Retinal pigment epithelial cell (primary cell): ENCODE measurements around the gene CD48.
A peak's percentile ranks its signal among the peaks of the same experiment; 100 is the strongest.
"Not testable (repeated sequence)": the region's sequence is repeated elsewhere in the genome, so short reads cannot be mapped to it uniquely, and the experiment has no call there.

Source experiments
- DNase-seq: peaks from one replicate; pipeline ENCODE4 v3.0.0-alpha.2; 2010; ENCODE audit warnings: low read depth
- H3K4me3 ChIP-seq: 2 replicates; pipeline ENCODE4 v1.5.1; 2011; ENCODE audit warnings: mild to moderate bottlenecking, low read length, control low read depth, moderate library complexity
- CTCF ChIP-seq: conservative IDR thresholded peaks from 2 replicates; pipeline ENCODE4 v1.5.1; 2011; ENCODE audit warnings: low read depth, low read length, control low read depth, inconsistent platforms

CD48 gene

GRCh38 chr1:160722726-160723125 lies 11.1 kb upstream of the CD48 start:
- DNase-seq: no peak
- H3K4me3 ChIP-seq: no peak overlapping the region
- TF ChIP-seq CTCF: no peak

- H3K4me3 ChIP-seq: no peak overlapping the region
- no peak for TF ChIP-seq CTCF
- DNase-seq: no peak
Observed at GRCh38 chr1:160721473-160721872, 9.9 kb upstream of the CD48 start.

GRCh38 chr1:160720356-160721085 lies 8.9 kb upstream of the CD48 start:
- DNase-seq: peak; percentile 12
- no peak overlapping the region for H3K4me3 ChIP-seq
- no peak for TF ChIP-seq CTCF

- no peak for DNase-seq
- no peak for TF ChIP-seq CTCF
- H3K4me3 ChIP-seq: no peak overlapping the region
Observed at GRCh38 chr1:160718210-160718609, 6.6 kb upstream of the CD48 start.

- no peak for TF ChIP-seq CTCF
- no peak for DNase-seq
- H3K4me3 ChIP-seq: no peak overlapping the region
Observed at GRCh38 chr1:160717306-160717705, 5.7 kb upstream of the CD48 start.

GRCh38 chr1:160716013-160716412 lies 4.4 kb upstream of the CD48 start:
- TF ChIP-seq CTCF: no peak
- H3K4me3 ChIP-seq: no peak overlapping the region
- no peak for DNase-seq

- not testable (repeated sequence) for DNase-seq
Observed at GRCh38 chr1:160714034-160714648, 2.5 kb upstream of the CD48 start.

More at GRCh38 chr1:160714034-160714648, 2.5 kb upstream of the CD48 start:
- H3K4me3 ChIP-seq: not testable (repeated sequence)
